Femur (tissue), 1 donor: ENCODE data around the gene EPSTI1.

ENCODE experiments used
- DNase-seq: peaks from one replicate; pipeline ENCODE4 v3.0.0-alpha.2; 2017

EPSTI1 gene

DNA sequence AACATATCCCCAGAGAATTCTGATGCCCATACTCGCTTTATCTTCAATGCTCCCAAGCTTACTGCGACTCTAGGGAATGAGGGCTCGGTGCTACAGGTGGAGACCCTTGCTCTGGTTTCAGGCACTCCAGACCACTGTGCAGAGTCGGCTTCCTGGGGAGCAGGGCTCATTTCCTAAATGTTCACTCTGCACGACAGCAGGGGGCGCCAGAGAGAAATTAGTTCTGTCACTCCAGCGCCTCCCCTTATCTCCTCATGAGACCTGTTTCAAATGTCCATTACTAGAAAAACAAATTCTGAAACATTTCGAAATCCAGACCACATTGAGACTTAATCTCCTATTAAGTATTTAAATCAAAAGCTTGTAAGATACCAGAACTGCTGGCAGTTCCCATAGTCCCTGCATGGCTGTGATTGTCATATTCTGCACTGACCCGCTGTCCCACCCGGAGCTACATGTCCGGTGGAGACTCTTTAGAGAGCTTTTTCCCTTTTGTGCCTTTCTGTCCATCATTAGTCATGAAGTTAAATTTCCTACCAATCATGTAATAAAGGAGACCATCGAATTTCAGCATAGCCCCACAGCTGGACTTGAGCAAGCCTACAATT lies 22.4 kb downstream of the EPSTI1 start:
- DNase-seq = peak; percentile 79

GRCh38 chr13:42968906-42969305 lies 23.1 kb downstream of the EPSTI1 start:
- DNase-seq = no peak

DNA sequence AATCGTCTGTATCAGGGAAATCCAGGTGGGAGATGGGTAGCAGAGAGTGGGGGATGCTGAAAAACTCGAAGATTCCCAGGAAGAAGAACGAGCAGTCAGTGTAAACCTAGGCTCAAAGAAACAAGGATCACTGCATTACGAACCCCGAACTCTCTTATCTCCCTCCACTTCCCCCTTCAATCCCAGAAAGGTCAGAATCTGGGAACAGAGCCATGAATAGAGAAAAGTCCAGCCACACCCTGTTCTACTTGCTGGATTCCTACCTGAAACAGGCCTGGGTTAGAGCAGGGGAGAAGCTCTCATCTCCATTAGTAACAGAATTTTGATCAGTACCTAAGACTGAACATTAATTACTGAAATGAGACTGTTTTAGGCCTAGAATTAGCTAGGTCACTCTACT lies 24.4 kb downstream of the EPSTI1 start:
- DNase-seq = no peak

GRCh38 chr13:42965281-42965680 lies 26.8 kb downstream of the EPSTI1 start:
- no peak for DNase-seq

- no peak for DNase-seq
Measured at GRCh38 chr13:42964761-42965161, 27.3 kb downstream of the EPSTI1 start.

DNA sequence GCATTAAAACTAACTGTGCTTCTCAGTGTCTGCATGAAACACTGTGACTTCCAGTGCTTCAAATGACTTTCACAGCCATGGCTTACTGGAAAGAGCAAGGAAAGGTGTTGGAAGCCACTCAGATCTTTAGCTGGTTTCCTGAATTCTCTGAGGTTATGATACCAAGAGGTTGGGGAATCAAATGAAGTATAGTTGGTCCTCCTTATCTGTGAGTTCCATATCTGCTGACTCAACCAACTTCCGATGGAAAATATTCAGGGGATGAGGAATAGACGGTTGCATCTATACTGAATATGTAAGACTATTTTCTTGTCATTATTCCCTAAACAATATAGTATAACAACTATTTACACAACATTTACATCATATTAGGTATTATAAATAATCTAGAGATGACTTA lies 32.4 kb downstream of the EPSTI1 start:
- DNase-seq = no peak

GRCh38 chr13:42957881-42958280 lies 34.2 kb downstream of the EPSTI1 start:
- DNase-seq = no peak

DNA sequence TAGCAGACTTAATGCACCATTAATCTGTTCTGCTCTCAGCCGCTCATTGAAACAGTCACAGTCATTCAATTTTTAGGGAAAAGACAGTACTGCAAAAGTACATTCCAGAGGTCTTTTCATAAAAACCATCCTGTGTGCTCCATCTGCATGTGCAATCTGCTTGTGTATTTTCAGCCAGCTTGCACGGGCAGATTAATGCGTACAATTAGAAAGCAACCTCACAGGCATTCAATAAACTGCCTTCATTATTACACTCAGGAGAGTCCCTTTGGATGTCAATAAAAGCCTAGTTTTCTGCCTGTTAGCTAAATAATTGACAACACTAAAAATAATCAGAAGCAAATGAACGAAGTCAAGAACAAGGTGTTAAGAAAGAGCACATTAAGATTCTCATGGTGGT lies 41.9 kb downstream of the EPSTI1 start:
- DNase-seq = no peak

DNA sequence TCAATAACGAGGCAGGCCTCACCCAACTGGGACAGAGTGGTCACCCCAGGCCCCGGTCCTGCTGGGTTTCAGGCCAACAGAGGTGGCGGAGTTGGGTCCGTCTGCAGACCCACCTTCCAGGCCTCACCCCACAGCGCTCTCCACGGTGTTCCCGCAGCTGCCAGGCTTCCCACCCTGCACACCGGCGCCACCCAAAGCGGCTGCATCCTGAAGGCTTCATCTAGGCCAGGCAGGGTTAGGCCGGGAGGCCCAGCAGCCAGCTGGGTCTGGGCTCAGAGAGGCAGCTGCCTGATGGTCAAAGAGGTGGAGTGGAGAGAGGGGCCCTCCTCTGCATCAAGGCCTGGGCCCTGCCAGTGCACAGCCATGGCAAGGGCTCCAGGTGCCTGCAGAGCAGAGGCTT lies 44.1 kb downstream of the EPSTI1 start:
- no peak for DNase-seq

DNA sequence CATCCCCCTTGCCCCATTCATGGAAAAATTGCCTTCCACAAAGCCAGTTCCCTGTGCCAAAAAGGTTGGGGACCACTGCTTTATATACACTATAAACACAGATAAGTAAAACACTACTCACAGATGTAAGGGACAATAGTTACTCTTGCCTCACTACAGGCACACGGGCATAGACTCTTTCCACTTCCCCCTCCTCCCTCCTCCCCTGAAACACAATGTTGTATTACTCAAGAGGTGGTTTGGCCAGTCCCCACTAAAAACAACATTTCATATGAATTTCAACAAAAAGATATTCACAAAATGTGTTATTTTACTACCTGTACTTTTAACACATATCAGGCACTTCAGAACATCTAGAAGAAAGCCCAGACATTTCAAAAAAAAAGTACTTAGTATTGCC lies 45.1 kb downstream of the EPSTI1 start:
- no peak for DNase-seq

DNA sequence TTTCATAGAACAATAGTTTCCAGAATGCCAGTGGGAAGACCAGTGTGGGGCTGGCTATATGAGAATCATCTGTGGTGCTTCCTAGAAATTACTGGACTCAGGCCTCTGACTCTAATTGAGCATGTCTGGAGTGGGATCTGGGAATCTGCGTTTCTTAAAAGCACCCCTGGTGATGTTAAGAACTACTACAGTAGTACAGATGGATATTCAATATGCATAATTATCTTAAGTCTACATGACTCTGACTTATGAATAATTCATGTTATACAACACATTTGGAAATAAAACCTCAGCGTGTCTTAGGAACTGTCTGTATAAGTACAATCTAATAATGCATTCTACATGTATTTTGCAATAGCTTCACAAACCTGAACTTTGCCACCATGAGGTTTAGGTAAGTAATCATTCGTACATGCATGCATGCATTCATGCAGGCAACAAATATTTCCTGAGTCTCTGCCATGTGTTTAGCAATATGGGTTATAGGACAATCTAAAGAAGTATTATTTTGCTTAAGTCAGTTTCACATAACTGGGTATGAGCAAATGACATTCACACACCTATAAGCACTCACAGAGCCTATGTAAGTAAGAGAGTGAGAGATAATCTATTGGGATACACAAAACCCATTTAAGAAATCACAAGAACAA lies 62.0 kb downstream of the EPSTI1 start:
- DNase-seq = no peak

GRCh38 chr13:42926555-42926954 lies 65.5 kb downstream of the EPSTI1 start:
- DNase-seq = no peak

- DNase-seq = no peak
Measured at GRCh38 chr13:42926043-42926442, 66.0 kb downstream of the EPSTI1 start.

GRCh38 chr13:42925626-42926025 lies 66.4 kb downstream of the EPSTI1 start:
- no peak for DNase-seq

- peak; percentile 23 for DNase-seq
Measured at GRCh38 chr13:42924344-42924743, 67.7 kb downstream of the EPSTI1 start.

- DNase-seq = no peak
Measured at GRCh38 chr13:42907745-42908144, 84.3 kb downstream of the EPSTI1 start.

- DNase-seq = no peak
Measured at GRCh38 chr13:42906257-42906656, 85.8 kb downstream of the EPSTI1 start.

DNA sequence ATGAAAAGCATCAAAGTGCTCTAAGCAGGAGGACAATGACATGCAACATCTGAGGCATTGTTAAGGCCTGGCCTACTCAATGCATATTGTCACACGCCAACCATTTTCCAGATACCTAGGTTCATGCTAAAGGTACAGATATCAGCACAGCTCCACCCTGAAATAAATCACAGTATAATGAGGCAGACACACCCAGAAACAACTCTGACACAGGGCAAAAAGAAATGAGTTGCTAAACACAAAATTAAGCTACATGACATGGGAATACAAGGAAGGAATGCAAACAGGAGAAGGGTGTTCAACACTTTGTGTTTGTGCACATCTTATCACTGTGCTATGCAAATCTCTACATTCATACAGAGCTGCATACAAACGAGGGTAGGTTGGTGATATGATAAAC lies 86.5 kb downstream of the EPSTI1 start:
- DNase-seq = no peak

DNA sequence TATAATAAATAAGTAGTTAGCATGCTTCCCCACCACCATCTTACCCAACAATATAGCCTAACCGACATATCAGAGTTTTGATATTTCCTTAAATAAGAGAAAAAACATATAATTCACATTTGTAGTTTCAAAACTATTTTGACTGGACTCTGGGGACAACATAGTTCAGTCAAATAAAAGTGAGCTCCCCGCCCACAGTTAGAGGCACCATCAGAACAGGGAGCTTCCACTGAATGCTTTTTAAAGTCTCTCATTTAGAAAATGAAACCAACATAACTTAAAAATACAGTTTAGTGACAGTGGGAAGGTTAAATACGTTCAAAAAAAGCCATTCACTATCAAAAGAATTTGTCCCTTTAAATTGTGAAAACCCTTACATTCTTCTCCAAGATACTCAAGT lies 92.8 kb downstream of the EPSTI1 start:
- DNase-seq = no peak

GRCh38 chr13:42895776-42896175 lies 96.3 kb downstream of the EPSTI1 start:
- DNase-seq = no peak

GRCh38 chr13:42894765-42895243 lies 97.2 kb downstream of the EPSTI1 start:
- DNase-seq = peak; percentile 85

- DNase-seq = no peak
Measured at GRCh38 chr13:42893214-42893671, 98.8 kb downstream of the EPSTI1 start.

- no peak for DNase-seq
Measured at GRCh38 chr13:42892760-42893159, 99.3 kb downstream of the EPSTI1 start.

DNA sequence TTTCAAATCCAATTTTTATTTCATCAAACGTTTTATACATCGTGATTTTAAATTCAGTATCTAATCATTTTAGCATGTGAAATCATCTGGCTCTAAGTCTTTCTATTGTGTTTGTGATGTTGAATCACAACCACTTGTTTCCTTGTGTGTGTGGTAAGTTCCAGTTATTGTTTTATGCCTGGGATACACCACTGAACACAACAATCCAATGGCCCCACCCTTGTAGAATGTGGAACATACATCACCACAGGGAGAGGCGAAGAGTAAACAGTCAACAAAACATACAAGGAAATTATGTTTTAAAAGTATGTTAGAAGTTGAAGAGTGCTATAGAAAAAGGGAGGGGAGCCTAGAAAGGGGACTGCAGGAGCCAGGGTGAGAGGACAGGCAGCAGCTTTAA lies 100.5 kb downstream of the EPSTI1 start:
- no peak for DNase-seq

GRCh38 chr13:42885325-42885724 lies 106.7 kb downstream of the EPSTI1 start:
- DNase-seq = no peak
